ENCODE results near the gene ABCC8. TPM values are rescaled to one million over a fixed set of nuclear protein-coding genes. Genes with fewer than 3 reads are reported as not detected.
A peak's percentile ranks its signal among the peaks of the same experiment; 100 is the strongest.

The ABCC8 gene
- total RNA-seq, 1 experiment from 2014 or later = 2.4 TPM

- Histone ChIP-seq H3K79me1 (ENCODE audit: insufficient read depth, low read depth, low read length, poor library complexity, severe bottlenecking) (no peaks in the 10 kb centered on the region), H4K5ac (ENCODE audit: insufficient read length, low read depth, low read length) (no peak overlapping the region), H3K4me1 (ENCODE audit: insufficient read depth, low read length) (no peaks in the 10 kb centered on the region; the same call in 1 of the 2 replicates), H2AK5ac (ENCODE audit: insufficient read length, low read length) (no peak overlapping the region), H2AFZ (ENCODE audit: low read length) (no peak overlapping the region), H4K20me1 (ENCODE audit: control insufficient read depth, insufficient read depth, insufficient read length) (no peaks in the 10 kb centered on the region), H3K27ac (ENCODE audit: insufficient read length, low read depth, low read length) (no peak overlapping the region), H2BK20ac (ENCODE audit: low read depth, low read length, poor library complexity, severe bottlenecking) (no peak overlapping the region), H2BK5ac (ENCODE audit: insufficient read length, low read length) (no peak overlapping the region), H2BK12ac (ENCODE audit: insufficient read length, low read depth, low read length) (no peak overlapping the region), H3K9ac (ENCODE audit: extremely low read depth, insufficient read length, low read length) (no peak overlapping the region), H2BK15ac (ENCODE audit: low read depth, low read length) (no peak overlapping the region), H3K56ac (ENCODE audit: insufficient read length, low read depth, low read length) (no peak overlapping the region), H3K4ac (ENCODE audit: low read depth, low read length) (no peak overlapping the region), H3K4me2 (ENCODE audit: insufficient read depth, insufficient read length, low read length) (no peak overlapping the region), H4K8ac (replicated peaks; ENCODE audit: insufficient read length, low read depth, low read length) (no peak overlapping the region), H3T11ph (ENCODE audit: low read length) (no peak overlapping the region), H3K27me3 (ENCODE audit: insufficient read depth, low read length) (no peaks in the 10 kb centered on the region), H4K91ac (ENCODE audit: insufficient read length, low read depth, low read length) (no peak overlapping the region), H3K14ac (ENCODE audit: insufficient read depth, low read length) (no peak overlapping the region), H3K18ac (ENCODE audit: insufficient read length, low read depth, low read length) (no peak overlapping the region), H3K23ac (ENCODE audit: insufficient read length, low read depth, low read length) (no peak overlapping the region), H2BK120ac (ENCODE audit: low read depth, low read length, poor library complexity, severe bottlenecking) (no peak overlapping the region), H3K23me2 (ENCODE audit: insufficient read length, low read depth, low read length, poor library complexity, severe bottlenecking) (no peaks in the 10 kb centered on the region), H3K79me2 (ENCODE audit: insufficient read depth, low read length) (no peaks in the 10 kb centered on the region), H3K9me3 (ENCODE audit: control insufficient read depth, low read depth, low read length) (no peaks in the 10 kb centered on the region)
- Mint-ChIP-seq H3K4me3 (no peak overlapping the region), H3K36me3 (ENCODE audit: insufficient read depth in 1 of 3, low read depth in 3 of 3) (no peaks in the 10 kb centered on the region; a peak in 1 of 7 replicates), H3K4me1 (peaks cover 5 to 8% of the 10 kb centered on the region in 2 experiments), H3K27ac (no peak overlapping the region), H3K27me3 (ENCODE audit: low read depth) (peaks cover 20% of the 10 kb centered on the region), H3K9me3 (no peaks in the 10 kb centered on the region)
- no peak for DNase-seq
- TF ChIP-seq CTCF (conservative IDR thresholded peaks at IDR 0.05) = 0 out of 3 replicates have a peak, but pooled peaks have one; percentile 21
- WGBS (ENCODE audit: extremely low coverage, insufficient read length, low lambda C conversion rate) = no CpG with 5 or more reads among the region's 10 CpGs
Observed at GRCh38 chr11:17394743-17395390, 81.8 kb downstream of the ABCC8 start.

Measured in H9 (cell line).